Left ventricle myocardium inferior (tissue), 1 donor: ENCODE data around the gene B3GALNT2. TPM values are rescaled to one million over a fixed set of nuclear protein-coding genes. Genes with fewer than 3 reads are reported as not detected.
"Not testable (repeated sequence)": the region's sequence is repeated elsewhere in the genome, so short reads cannot be mapped to it uniquely, and the experiment has no call there.

Experiments
- DNase-seq: peaks from one replicate; pipeline ENCODE4 v3.0.0-alpha.2; 2020
- H3K27ac ChIP-seq: fragments of 200-600 bp; replicated peaks from 2 replicates; pipeline ENCODE4 v1.8.0; 2021
- H3K27me3 ChIP-seq: fragments of 200-600 bp; 2 replicates; pipeline ENCODE4 v1.8.0; 2021; ENCODE audit warnings: low read depth
- H3K36me3 ChIP-seq: fragments of 200-600 bp; 2 replicates; pipeline ENCODE4 v1.8.0; 2021
- H3K4me1 ChIP-seq: fragments of 200-600 bp; 2 replicates; pipeline ENCODE4 v1.8.0; 2021
- H3K4me3 ChIP-seq: fragments of 200-600 bp; 2 replicates; pipeline ENCODE4 v1.8.0; 2021; ENCODE audit warnings: mild to moderate bottlenecking, moderate library complexity
- H3K9me3 ChIP-seq: fragments of 200-600 bp; replicated peaks from 2 replicates; pipeline ENCODE4 v1.8.0; 2021
- intact Hi-C: fragments of 100-400 bp; cut with micrococcal nuclease; formaldehyde crosslinking; loops from one replicate; pipeline ENCODE4 v1.11.0; 2022
- total RNA-seq: library from RNA; stranded (reverse); fragmentation: NEBNext Ultra II Directional; extraction: Animal tissue kit (Norgen Biotek cat#: 25700); gene quantifications from one replicate; pipeline ENCODE4 v1.2.1, GENCODE V29; 2021
- TF ChIP-seq, protein P1 (sequence below): fragments of 200-600 bp; IDR thresholded peaks from 2 replicates; pipeline ENCODE4 v1.8.0; 2021; ENCODE audit warnings: antibody characterized with exemption, mild to moderate bottlenecking, borderline replicate concordance
- donor health status: DM: no; HTN: yes; CAD: no; lungs with severe emphysema.

The B3GALNT2 gene
- total RNA-seq, 1 donor from 2014 or later = 23.0 TPM

DNA sequence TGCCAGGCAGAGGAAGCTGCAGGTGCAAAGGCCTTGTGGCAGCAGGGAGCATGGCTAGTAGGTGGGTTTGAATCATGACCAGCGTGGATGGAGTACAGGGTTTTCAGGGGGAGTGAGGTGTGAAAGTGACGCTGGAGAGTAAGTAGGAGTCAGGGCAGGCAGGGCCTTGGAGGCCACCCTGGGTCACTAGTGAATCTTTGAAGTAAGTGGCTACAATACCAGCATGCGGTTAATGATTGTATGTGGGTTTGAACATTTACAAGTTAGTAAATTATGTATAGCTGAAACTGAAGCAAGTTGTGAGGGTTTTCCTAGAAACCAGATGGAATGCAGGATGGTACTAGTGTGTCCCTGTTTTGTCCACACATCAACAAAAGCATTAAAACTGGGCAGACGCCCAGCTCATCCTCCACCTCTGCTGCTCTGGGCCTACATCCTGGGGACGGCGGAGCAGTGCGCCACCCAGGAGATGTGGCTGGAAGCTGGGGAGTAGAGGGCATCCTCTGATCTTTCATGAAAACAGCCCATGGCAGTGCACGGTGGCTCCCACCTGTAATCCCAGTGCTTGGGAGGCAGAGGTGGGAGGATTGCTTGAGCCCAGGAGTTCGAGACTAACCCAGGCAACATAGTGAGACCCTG is 41.2 kb upstream of the B3GALNT2 start:
- TF ChIP-seq, protein P1, sequence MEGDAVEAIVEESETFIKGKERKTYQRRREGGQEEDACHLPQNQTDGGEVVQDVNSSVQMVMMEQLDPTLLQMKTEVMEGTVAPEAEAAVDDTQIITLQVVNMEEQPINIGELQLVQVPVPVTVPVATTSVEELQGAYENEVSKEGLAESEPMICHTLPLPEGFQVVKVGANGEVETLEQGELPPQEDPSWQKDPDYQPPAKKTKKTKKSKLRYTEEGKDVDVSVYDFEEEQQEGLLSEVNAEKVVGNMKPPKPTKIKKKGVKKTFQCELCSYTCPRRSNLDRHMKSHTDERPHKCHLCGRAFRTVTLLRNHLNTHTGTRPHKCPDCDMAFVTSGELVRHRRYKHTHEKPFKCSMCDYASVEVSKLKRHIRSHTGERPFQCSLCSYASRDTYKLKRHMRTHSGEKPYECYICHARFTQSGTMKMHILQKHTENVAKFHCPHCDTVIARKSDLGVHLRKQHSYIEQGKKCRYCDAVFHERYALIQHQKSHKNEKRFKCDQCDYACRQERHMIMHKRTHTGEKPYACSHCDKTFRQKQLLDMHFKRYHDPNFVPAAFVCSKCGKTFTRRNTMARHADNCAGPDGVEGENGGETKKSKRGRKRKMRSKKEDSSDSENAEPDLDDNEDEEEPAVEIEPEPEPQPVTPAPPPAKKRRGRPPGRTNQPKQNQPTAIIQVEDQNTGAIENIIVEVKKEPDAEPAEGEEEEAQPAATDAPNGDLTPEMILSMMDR = no peak
- no peaks in the 10 kb centered on the region for H3K9me3 ChIP-seq
- peaks cover 50% of the 10 kb centered on the region for H3K27me3 ChIP-seq
- intact Hi-C loops = no loop called here
- no peaks in the 10 kb centered on the region for H3K4me1 ChIP-seq
- H3K36me3 ChIP-seq = no peaks in the 10 kb centered on the region
- no peak overlapping the region for H3K27ac ChIP-seq
- H3K4me3 ChIP-seq = no peak overlapping the region
- no peak for DNase-seq

DNA sequence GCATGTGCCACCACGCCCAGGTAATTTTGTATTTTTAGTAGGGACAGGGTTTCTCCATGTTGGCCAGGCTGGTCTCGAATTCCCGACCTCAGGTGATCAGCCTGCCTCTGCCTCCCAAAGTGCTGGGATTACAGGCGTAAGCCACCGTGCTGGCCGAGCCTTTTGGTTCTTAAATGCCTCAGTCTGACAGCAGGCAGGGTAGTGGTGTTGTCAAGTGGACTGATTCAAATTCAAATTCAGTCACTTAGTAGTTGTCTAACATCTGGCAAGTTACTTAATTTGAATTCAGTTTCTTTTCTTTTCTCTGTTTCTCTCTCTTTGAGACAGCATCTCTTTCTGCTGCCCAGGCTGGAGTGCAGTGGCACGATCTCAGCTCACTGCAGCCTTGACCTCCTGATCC is 38.6 kb upstream of the B3GALNT2 start:
- H3K27ac ChIP-seq, H3K4me3 ChIP-seq, H3K36me3 ChIP-seq, DNase-seq, H3K4me1 ChIP-seq, intact Hi-C loops, H3K9me3 ChIP-seq: not testable (repeated sequence)
- H3K27me3 ChIP-seq = peaks cover 46% of the 10 kb centered on the region

DNA sequence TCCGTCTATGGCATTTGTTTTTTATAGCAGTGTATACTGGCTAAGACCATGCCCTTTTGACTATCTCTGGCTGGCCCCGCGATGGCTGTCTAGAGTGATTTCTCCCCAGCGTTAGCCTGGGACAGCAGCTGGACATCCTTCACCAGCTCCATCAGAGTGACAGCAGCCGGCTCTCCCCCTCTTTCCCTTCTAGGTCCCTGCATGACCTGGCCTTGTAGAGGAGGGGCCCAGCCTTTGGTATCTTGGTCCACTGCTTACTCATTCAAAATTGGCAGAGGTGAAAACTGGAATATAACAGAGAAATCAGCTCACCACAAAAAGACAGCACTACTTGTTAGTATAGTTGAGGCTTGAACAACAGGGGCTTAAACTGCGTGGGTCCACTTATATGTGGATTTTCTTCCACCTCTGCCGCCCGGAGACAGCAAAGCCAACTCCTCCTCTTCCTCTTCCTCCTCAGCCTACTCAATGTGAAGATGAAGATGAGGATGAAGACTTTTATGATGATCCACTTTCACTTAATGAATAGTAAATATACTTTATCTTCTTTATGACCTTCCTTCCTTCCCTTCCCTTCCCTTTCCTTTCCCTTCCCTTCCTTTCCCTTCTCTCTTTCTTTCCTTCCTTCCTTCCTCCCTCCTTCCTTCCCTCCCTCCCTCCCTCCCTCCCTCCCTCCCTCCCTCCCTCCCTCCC is 29.4 kb upstream of the B3GALNT2 start:
- Histone ChIP-seq H3K4me3 (no peak overlapping the region), H3K27me3 (peaks cover 11% of the 10 kb centered on the region), H3K36me3 (no peaks in the 10 kb centered on the region), H3K4me1 (no peaks in the 10 kb centered on the region), H3K9me3 (no peaks in the 10 kb centered on the region), H3K27ac (no peak overlapping the region)
- TF ChIP-seq, protein P1 = no peak
- DNase-seq = no peak
- intact Hi-C loops = no loop called here

DNA sequence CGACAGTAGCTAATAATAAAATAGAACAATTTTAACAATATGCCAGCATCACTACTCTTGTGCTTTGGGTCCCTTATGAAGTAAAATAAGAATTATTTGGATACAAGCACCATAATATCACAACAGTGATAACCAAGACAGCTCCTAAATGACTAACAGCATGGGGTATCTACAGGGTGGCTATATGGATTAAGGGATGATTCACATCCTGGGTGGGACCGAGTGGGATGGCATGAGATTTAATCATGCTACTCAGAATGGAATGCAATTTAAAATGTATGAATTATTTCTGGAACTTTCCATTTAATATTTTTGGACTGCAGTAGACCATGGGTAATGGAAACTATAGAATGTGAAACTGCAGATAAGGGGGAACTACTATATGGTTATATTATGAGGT is 28.1 kb upstream of the B3GALNT2 start:
- no peaks in the 10 kb centered on the region for H3K36me3 ChIP-seq
- no peak overlapping the region for H3K4me3 ChIP-seq
- no peaks in the 10 kb centered on the region for H3K4me1 ChIP-seq
- peaks cover 11% of the 10 kb centered on the region for H3K27me3 ChIP-seq
- no peaks in the 10 kb centered on the region for H3K9me3 ChIP-seq
- TF ChIP-seq, protein P1 = no peak
- no peak for DNase-seq
- intact Hi-C loops = no loop called here
- no peak overlapping the region for H3K27ac ChIP-seq

DNA sequence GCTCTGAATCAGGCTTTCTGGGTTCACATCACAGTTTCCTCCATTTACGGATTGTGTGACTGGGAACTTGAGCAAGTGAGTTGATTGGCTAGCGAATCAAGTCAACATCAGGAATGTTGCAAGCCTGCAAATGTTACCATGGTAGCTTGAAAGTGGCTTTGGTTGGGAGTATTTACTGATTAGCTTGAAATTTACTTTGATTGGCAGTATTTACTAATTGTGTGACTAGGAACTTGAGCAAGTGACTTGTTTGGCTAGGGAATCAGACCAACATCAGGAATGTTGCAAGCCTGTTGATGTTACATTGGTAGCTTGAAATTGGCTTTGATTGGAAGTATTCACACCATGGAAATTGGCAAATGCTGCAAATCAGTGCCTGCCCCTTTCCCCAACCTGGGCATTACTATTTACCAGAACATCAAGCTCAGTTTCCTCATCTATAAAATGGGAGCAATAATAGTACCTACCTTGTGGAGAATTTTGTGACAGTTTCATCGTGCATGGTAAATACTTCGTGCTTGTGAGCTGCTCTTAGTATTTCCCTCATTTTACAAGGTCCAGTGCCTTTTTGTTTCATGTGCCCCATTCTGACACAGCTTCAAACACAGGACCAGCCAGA is 23.1 kb upstream of the B3GALNT2 start:
- TF ChIP-seq, protein P1 = no peak
- H3K36me3 ChIP-seq = no peaks in the 10 kb centered on the region
- intact Hi-C loops = no loop called here
- no peak overlapping the region for H3K27ac ChIP-seq
- H3K4me3 ChIP-seq = no peak overlapping the region
- H3K4me1 ChIP-seq = no peaks in the 10 kb centered on the region
- no peak for DNase-seq
- H3K9me3 ChIP-seq = no peaks in the 10 kb centered on the region
- no peaks in the 10 kb centered on the region for H3K27me3 ChIP-seq

DNA sequence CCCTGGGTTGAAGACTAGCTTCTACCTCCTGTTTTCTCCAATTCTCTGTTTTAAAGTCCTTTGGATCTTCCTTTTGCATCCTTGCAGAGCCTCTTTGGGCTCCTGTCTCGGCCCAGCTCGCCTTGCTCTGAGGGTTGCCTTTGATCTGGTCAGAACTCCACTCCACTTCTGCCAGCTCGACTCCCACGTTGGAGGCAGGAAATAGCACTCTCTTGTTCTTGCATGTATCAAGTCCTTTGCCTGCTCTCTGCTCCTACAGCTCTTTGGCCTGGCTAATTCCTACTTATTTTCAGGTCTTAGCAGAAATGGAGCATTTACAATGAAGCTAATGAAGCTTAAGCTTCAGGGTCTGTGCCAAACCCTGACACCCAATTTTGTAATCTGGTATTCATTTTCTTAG is 21.1 kb upstream of the B3GALNT2 start:
- Histone ChIP-seq H3K4me3 (no peak overlapping the region), H3K4me1 (no peaks in the 10 kb centered on the region), H3K36me3 (no peaks in the 10 kb centered on the region), H3K27ac (no peak overlapping the region), H3K9me3 (no peaks in the 10 kb centered on the region), H3K27me3 (no peaks in the 10 kb centered on the region)
- intact Hi-C loops = no loop called here
- TF ChIP-seq, protein P1 = no peak
- no peak for DNase-seq
